Stimulated activated naive B cell treated with anti-CD40 and anti-IgM and Interleukin-4, amounts not matched to agents 10 μg/mL and 1 μg/mL and 100 μg/mL, for 72 hours (primary cell): Measurements from ENCODE around the gene AK9.

ENCODE experiments used
- ATAC-seq, 2 donors: fragments of 150-1000 bp; cut with Tn5 transposase; replicated peaks; 2 replicates each; pipeline ENCODE4 v1.10.0; 2021; ENCODE audit warnings: moderate library complexity in 1 of 2
- DNase-seq: peaks from one replicate; pipeline ENCODE4 v3.0.0; 2021
- H3K27ac Mint-ChIP-seq: one replicate; pipeline ENCODE4 v1.8.0; 2022; ENCODE audit warnings: mild to moderate bottlenecking, mixed read lengths
- H3K27me3 Mint-ChIP-seq, 2 donors: one replicate each; pipeline ENCODE4 v1.8.0; 2022; ENCODE audit warnings: mixed read lengths in 2 of 2
- H3K36me3 Mint-ChIP-seq, 2 donors: one replicate each; pipeline ENCODE4 v1.8.0; 2022; ENCODE audit warnings: mixed read lengths in 2 of 2, mild to moderate bottlenecking in 1 of 2
- H3K4me1 Mint-ChIP-seq, 2 donors: one replicate each; pipeline ENCODE4 v1.8.0; 2022; ENCODE audit warnings: mixed read lengths in 2 of 2, mild to moderate bottlenecking in 1 of 2
- H3K4me3 Mint-ChIP-seq, 2 donors: one replicate each; pipeline ENCODE4 v1.8.0; 2022; ENCODE audit warnings: mild to moderate bottlenecking in 2 of 2, mixed read lengths in 2 of 2, moderate library complexity in 1 of 2
- H3K9me3 Mint-ChIP-seq, 2 donors: one replicate each; pipeline ENCODE4 v1.8.0; 2022; ENCODE audit warnings: mixed read lengths in 2 of 2, mild to moderate bottlenecking in 1 of 2

AK9 gene

DNA sequence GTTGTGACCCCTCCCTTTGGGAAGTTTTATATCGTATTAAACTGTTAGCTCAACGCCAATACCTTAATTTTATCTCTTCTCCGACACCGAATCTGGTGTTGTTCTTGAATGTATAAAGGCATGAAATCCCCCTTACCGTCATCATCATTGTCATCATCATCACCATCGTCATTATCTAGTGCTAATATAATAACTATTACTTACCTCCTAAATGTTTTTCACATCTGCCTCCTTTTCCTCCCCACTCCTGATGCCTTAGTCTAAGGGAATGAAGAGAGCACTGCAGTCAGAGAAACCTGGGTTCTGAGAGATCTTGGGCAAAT lies 207.3 kb downstream of the AK9 start:
- peaks cover 21 to 50% of the 10 kb centered on the region in 2 donors for H3K4me1 Mint-ChIP-seq
- H3K27me3 Mint-ChIP-seq = no peaks in the 10 kb centered on the region
- DNase-seq (no peak), ATAC-seq (peak; percentile 7 to 15)
- peak overlapping the region; percentile 45 to 75 for H3K4me3 Mint-ChIP-seq
- H3K27ac Mint-ChIP-seq = peak overlapping the region; percentile 20
- no peaks in the 10 kb centered on the region for H3K9me3 Mint-ChIP-seq
- H3K36me3 Mint-ChIP-seq = peaks cover 23 to 30% of the 10 kb centered on the region in 2 donors

DNA sequence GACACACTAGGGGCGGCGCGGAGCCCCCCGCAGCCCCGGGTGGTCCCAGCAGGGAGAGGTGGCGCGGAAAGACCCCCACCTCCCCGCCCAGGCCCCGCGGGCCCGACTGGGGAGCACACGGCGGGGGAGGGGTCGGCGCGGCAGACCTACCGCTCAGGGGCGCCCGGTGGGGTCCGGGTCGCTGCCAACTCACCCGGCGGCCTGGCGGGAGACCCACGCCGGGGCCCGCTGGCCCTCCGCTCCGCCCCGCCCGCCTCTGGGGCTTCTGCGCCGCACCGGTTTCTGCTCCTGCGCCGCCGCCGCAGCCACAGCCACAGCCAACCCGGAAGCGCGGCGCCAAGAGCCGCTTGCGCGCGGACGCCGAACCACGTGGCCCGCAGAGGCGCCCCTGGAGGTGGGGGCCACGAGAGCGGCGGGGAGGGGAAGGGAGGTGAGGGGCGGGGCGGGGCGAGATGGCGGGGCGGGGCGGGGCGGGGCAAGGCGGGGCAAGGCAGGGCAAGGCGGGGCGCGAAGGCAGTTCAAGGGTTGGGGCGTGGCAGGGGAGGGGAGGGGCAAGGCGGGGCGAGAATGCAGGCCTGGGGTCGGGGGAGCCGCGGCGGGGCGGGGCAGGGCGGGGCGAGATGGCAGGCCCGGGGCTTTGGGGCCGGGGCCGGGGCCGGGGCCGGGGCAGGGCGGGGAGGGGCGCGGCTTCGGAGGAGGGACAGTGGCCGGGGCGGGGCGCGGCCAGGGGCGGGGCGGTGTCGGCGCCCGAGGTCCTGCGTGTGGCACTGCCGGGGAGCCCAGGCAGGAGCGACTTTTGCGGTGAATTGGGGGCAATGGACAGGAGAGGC lies 207.9 kb downstream of the AK9 start, which contains the start of gene ZBTB24:
ZBTB24 (minus strand) TSS at position 315 of the 830 bp plus-strand sequence. CDS start 1,193 bp downstream, outside the sequence.
- peak; percentile 90 to 91 for ATAC-seq
- H3K27me3 Mint-ChIP-seq = no peaks in the 10 kb centered on the region
- DNase-seq = peak; percentile 86
- no peaks in the 10 kb centered on the region for H3K9me3 Mint-ChIP-seq
- peak within 1 kb of the TSS; percentile 90 to 95 for H3K4me3 Mint-ChIP-seq
- peaks cover 28 to 35% of the 10 kb centered on the region in 2 donors for H3K36me3 Mint-ChIP-seq
- H3K27ac Mint-ChIP-seq = peak within 1 kb of the TSS; percentile 91
- peaks cover 25 to 56% of the 10 kb centered on the region in 2 donors for H3K4me1 Mint-ChIP-seq

GRCh38 chr6:109480993-109481480 lies 210.0 kb downstream of the AK9 start:
- Mint-ChIP-seq H3K9me3 (no peaks in the 10 kb centered on the region), H3K4me3 (peak overlapping the region; percentile 90 to 95), H3K36me3 (peaks cover 41 to 50% of the 10 kb centered on the region in 2 donors), H3K4me1 (peaks cover 37 to 76% of the 10 kb centered on the region in 2 donors), H3K27me3 (no peaks in the 10 kb centered on the region), H3K27ac (no peak overlapping the region)
- DNase-seq (no peak), ATAC-seq (no peak)

GRCh38 chr6:109478841-109479624 lies 212.0 kb downstream of the AK9 start:
- Mint-ChIP-seq H3K36me3 (peaks cover 46 to 66% of the 10 kb centered on the region in 2 donors), H3K4me1 (peaks cover 41 to 78% of the 10 kb centered on the region in 2 donors), H3K9me3 (no peaks in the 10 kb centered on the region), H3K27ac (peak overlapping the region; percentile 93), H3K27me3 (no peaks in the 10 kb centered on the region), H3K4me3 (peak overlapping the region; percentile 86 to 95)
- DNase-seq = no peak
- no peak for ATAC-seq

DNA sequence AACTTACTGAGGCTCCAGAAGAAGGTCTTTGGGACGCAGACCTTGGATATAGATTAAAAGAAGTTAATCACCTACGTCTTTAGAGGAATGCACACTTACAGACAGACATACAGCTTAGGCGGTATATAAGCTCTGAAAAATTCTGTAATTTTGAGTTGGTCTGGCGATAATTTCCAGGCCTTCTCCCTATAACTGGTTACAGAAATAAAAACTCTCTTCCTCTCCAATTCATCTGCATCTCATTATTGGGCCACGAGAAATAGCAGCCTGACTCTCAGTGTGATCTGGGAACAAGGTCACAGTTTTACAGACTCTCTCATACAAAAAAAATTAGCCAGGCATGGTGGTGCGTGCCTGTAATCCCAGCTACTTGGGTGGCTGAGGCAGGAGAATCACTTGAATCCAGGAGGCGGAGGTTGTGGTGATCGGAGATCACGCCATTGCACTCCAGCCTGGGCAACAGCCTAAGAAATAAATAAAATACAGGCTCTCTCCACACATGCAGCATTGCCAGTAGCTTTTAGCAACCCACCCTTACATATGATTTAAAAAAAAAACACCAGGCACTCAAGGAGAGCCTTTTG lies 212.7 kb downstream of the AK9 start:
- ATAC-seq (no peak), DNase-seq (no peak)
- Mint-ChIP-seq H3K36me3 (peaks cover 51 to 71% of the 10 kb centered on the region in 2 donors), H3K27me3 (no peaks in the 10 kb centered on the region), H3K9me3 (no peaks in the 10 kb centered on the region), H3K4me3 (peak overlapping the region; percentile 86 to 95), H3K27ac (peak overlapping the region; percentile 93), H3K4me1 (peaks cover 46 to 78% of the 10 kb centered on the region in 2 donors)

- H3K36me3 Mint-ChIP-seq = peaks cover 56 to 77% of the 10 kb centered on the region in 2 donors
- H3K4me1 Mint-ChIP-seq = peaks cover 52 to 83% of the 10 kb centered on the region in 2 donors
- H3K27me3 Mint-ChIP-seq = no peaks in the 10 kb centered on the region
- no peaks in the 10 kb centered on the region for H3K9me3 Mint-ChIP-seq
- peak overlapping the region; percentile 87 to 95 for H3K4me3 Mint-ChIP-seq
- H3K27ac Mint-ChIP-seq = peak overlapping the region; percentile 94
- DNase-seq (no peak), ATAC-seq (peak; percentile 54 to 59)
Observed at GRCh38 chr6:109477725-109478124, 213.3 kb downstream of the AK9 start.

DNA sequence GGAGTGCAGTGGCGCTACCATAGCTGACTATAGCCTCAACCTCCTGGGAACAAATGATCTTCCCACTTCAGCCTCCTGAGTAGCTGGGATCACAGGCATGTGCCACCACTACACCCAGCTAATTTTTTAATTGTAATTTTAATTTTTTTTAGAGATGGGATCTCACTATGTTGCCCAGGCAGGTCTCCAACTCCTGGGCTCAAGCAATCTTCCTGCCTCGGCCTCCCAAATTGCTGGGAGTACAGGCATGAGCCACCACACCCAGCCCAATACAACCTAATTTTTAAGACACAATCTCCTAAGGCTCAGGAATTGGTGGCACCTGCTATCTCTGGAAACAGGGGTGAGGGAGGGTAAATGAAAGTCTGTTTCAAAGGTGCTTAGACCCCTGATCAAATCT lies 213.8 kb downstream of the AK9 start:
- no peaks in the 10 kb centered on the region for H3K27me3 Mint-ChIP-seq
- peak overlapping the region; percentile 94 for H3K27ac Mint-ChIP-seq
- peaks cover 60 to 80% of the 10 kb centered on the region in 2 donors for H3K36me3 Mint-ChIP-seq
- H3K4me3 Mint-ChIP-seq = peak overlapping the region; percentile 87 to 95
- no peak for ATAC-seq
- H3K4me1 Mint-ChIP-seq = peaks cover 57 to 88% of the 10 kb centered on the region in 2 donors
- H3K9me3 Mint-ChIP-seq = no peaks in the 10 kb centered on the region
- DNase-seq = no peak

- Mint-ChIP-seq H3K9me3 (no peaks in the 10 kb centered on the region), H3K27me3 (no peaks in the 10 kb centered on the region), H3K27ac (peak overlapping the region; percentile 6), H3K4me3 (peak overlapping the region in 1 of 2 donors; percentile 37), H3K36me3 (peaks cover 62 to 82% of the 10 kb centered on the region in 2 donors), H3K4me1 (peaks cover 56 to 88% of the 10 kb centered on the region in 2 donors)
- ATAC-seq = no peak
- DNase-seq = no peak
Observed at GRCh38 chr6:109475625-109476024, 215.4 kb downstream of the AK9 start.

- H3K27me3 Mint-ChIP-seq = no peaks in the 10 kb centered on the region
- H3K36me3 Mint-ChIP-seq = peaks cover 60 to 84% of the 10 kb centered on the region in 2 donors
- no peak for DNase-seq
- no peak for ATAC-seq
- H3K4me3 Mint-ChIP-seq = no peak overlapping the region
- H3K27ac Mint-ChIP-seq = no peak overlapping the region
- peaks cover 53 to 87% of the 10 kb centered on the region in 2 donors for H3K4me1 Mint-ChIP-seq
- H3K9me3 Mint-ChIP-seq = no peaks in the 10 kb centered on the region
Observed at GRCh38 chr6:109474995-109475394, 216.0 kb downstream of the AK9 start.

DNA sequence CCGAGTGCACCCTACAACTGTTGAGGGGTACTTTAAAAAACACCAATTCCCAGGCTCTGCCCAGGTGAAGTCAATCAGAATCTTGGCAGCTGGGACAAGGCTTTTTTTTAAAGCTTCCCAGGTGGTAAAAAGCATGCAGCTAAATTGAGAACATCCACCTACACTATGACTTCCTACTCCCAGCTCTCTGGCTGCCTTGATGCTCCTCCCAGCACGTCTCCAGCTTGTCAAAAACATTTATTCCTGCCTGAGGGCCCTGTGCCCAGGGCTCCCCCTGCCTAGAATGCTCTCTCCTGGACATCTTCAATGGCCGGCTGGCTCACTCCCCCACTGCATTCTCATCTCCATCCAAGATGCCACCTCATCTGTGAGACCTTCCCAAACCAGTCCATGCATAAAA lies 217.9 kb downstream of the AK9 start:
- peak overlapping the region; percentile 32 to 38 for H3K4me3 Mint-ChIP-seq
- DNase-seq = no peak
- ATAC-seq = no peak
- H3K9me3 Mint-ChIP-seq = no peaks in the 10 kb centered on the region
- no peaks in the 10 kb centered on the region for H3K27me3 Mint-ChIP-seq
- H3K4me1 Mint-ChIP-seq = peaks cover 54 to 81% of the 10 kb centered on the region in 2 donors
- peaks cover 59 to 89% of the 10 kb centered on the region in 2 donors for H3K36me3 Mint-ChIP-seq
- H3K27ac Mint-ChIP-seq = peak overlapping the region; percentile 84

DNA sequence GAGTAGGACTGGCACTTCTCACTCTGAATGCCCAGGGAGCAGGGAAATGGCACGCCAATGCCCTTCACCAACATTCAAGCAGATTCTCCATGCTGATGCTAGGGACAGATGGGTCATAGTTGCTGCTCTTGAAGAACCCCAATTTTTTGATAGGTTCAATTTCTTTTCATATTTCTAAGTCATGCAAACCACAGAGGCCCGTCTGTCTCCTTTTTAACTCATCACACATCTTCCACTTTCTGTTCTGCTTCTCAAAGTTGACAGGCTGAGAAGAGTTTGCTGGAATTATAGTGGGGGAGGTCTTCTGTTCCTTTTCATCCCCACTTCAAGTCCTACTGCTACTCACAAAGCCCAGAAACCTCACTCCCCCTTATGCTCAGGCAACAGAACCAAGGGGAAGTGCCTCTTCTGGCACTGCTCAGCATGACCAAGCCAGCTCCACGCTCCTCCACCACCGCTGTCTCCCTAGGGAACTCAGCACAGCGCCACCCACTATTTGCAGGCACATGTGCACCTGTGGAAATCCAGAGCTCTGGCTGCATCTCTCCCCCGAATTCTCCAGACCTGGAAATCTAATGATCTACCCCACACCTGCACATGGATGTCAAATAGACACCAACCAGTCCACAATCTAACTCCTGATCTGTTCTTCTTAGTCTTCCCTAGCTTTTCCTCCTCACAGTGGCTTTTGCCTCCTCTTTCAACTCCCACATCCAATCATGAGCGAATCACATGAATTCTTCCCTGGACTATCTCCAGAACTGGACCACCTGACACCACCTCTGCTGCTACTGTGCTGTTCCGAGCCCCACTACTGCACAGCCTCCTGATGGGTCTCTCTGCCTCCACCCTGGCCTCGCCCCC lies 218.6 kb downstream of the AK9 start:
- DNase-seq (peak; percentile 53), ATAC-seq (peak; percentile 94)
- Mint-ChIP-seq H3K4me1 (peaks cover 52 to 81% of the 10 kb centered on the region in 2 donors), H3K9me3 (no peaks in the 10 kb centered on the region), H3K4me3 (peak overlapping the region; percentile 26 to 38), H3K27me3 (no peaks in the 10 kb centered on the region), H3K36me3 (peaks cover 61 to 90% of the 10 kb centered on the region in 2 donors), H3K27ac (peak overlapping the region; percentile 57)

DNA sequence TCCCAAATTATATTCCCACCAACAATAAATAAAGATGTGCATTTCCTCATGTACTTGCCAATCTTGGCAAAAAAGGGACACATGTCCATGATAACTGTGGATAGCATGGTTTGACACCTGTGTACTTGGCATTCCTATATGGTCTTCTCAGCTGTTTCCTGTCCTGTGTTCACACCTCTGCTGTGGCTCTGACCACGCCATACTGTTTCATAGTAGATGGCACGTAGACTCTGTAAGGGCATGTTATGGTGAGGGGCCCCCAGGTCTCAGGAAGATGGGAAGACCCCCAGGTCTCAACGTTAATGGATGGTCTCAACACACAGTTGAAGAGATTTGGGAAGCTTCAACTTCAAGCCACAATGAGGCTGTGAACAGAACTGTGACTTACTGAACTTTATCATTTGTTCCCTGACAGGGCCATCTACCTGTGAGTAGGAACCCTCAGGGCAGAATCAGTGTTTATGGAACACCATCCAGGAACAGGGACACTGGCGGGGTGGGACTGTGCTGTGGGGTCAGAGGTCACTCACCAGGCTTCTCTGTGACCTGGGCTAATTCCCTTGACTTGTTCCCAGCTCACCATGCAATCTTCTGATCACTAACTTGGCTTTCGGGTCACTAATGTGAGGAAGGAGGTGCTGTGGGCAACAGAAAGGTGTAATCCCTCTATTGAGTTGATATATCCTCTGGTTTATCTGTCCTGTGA lies 219.7 kb downstream of the AK9 start:
- peaks cover 51 to 81% of the 10 kb centered on the region in 2 donors for H3K4me1 Mint-ChIP-seq
- peak overlapping the region in 1 of 2 donors; percentile 9 for H3K4me3 Mint-ChIP-seq
- no peaks in the 10 kb centered on the region for H3K27me3 Mint-ChIP-seq
- H3K36me3 Mint-ChIP-seq = peaks cover 62 to 91% of the 10 kb centered on the region in 2 donors
- no peaks in the 10 kb centered on the region for H3K9me3 Mint-ChIP-seq
- ATAC-seq (no peak), DNase-seq (no peak)
- peak overlapping the region; percentile 57 for H3K27ac Mint-ChIP-seq
